GM12892 (cell line): Measurements from ENCODE around the gene GYS1.

Experiments used
- DNase-seq: peaks from one replicate; pipeline ENCODE4 v3.0.0; 2011; ENCODE audit not compliant: insufficient read length
- FAIRE-seq: peaks from 2 replicates; lab custom pipeline; 2011; peaks lifted over from hg19 to GRCh38; lab: Jason Lieb, UNC
- POLR2A ChIP-seq: IDR thresholded peaks from 2 replicates; pipeline ENCODE4 v1.6.1; 2011; ENCODE audit warnings: low read depth, low read length, control low read depth
- POLR2AphosphoS5 ChIP-seq: IDR thresholded peaks from 2 replicates; pipeline ENCODE4 v1.6.1; 2011; ENCODE audit warnings: low read depth, low read length, control low read depth
- TAF1 ChIP-seq: IDR thresholded peaks from 2 replicates; pipeline ENCODE4 v1.6.1; 2011; ENCODE audit warnings: low read depth, mild to moderate bottlenecking, control low read depth, low read length, borderline replicate concordance

The GYS1 gene

GRCh38 chr19:48918801-48919247, 74.3 kb downstream of the GYS1 start:
- no peak for DNase-seq
- FAIRE-seq, result peak; percentile 33
- TF ChIP-seq TAF1 (no peak), POLR2AphosphoS5 (no peak), POLR2A (no peak)
